Measurements from ENCODE around the gene TEX2. TPM values are rescaled to one million over a fixed set of nuclear protein-coding genes. Genes with fewer than 3 reads are reported as not detected.
"Not testable (repeated sequence)": the region's sequence is repeated elsewhere in the genome, so short reads cannot be mapped to it uniquely, and the experiment has no call there.

Gene TEX2
- total and polyA plus RNA-seq, 2 experiments from 2014 or later = 26.9 to 37.0 TPM

DNA sequence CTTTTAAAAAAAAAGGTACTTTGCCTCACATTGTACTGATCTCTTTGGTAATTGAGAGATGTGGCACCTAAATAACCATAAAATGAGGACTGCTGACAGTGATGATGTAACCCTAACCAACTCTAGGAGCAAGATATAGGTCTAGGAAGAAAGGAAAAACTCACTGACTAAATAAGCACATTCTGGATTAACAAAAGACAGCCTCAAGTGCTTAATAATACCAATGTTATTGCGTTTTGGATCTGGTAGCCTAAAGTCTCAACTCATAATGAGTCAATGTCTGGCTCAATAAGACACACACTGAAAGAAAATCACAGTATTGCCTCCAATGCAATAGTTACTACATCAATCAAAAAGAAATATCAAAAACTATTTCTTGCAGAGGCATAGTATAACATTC lies 136.1 kb downstream of the TEX2 start:
- 0 to 5% methylated on average over 1 of the region's 1 CpG for whole genome bisulfite sequencing, 2 experiments (ENCODE audit: low coverage in 1 of 2, low lambda C conversion rate in 2 of 2, missing lambda C conversion rate in 2 of 2)

DNA sequence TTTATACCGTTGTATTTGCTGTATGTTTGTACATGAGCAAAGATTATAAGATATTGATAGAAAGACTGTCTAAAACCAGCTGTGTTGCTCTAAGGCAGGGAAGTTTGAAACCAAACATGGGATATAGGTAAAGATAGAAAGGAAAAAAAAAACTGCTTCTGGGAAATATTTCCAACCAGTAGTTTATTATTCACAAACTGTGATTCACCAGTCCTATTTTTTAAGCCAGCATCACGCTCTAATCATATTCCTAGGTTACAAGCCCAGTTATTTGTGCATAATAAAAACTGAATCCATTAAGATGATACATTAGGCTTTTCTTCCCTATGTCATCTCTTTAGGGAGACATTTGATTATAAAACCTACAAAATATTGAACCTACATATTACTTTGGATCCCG lies 137.1 kb downstream of the TEX2 start:
- TF ChIP-seq EZH2phosphoT487 (IDR thresholded peaks at IDR 0.05; ENCODE audit: insufficient read depth, low read depth) (no peak), EZH2 (IDR thresholded peaks at IDR 0.05; ENCODE audit: insufficient read depth, poor library complexity, severe bottlenecking) (no peak)
- Histone ChIP-seq H3K27ac (peak overlapping the region; percentile 78), H3K4me3 (peak overlapping the region; percentile 13; the same call in 1 of the 2 replicates), H3K36me3 (ENCODE audit: low read depth) (no peaks in the 10 kb centered on the region), H3K4me1 (ENCODE audit: insufficient read depth) (peaks cover 43% of the 10 kb centered on the region), H3K9me3 (ENCODE audit: low read depth) (no peaks in the 10 kb centered on the region), H3K4me2 (ENCODE audit: unreplicated experiment) (peak overlapping the region; percentile 56), H3K9me2 (ENCODE audit: insufficient read depth) (no peaks in the 10 kb centered on the region), H3K79me2 (ENCODE audit: insufficient read depth) (peaks cover 85% of the 10 kb centered on the region), H3F3A (ENCODE audit: insufficient read depth) (peaks cover 28% of the 10 kb centered on the region), H4K20me1 (ENCODE audit: insufficient read depth) (no peaks in the 10 kb centered on the region), H2AFZ (no peak overlapping the region), H3K27me3 (replicated peaks; ENCODE audit: insufficient read depth) (no peaks in the 10 kb centered on the region), H3K9ac (peak overlapping the region; percentile 59)
- in situ Hi-C loops (cut with MboI) = no loop called here
- peak; percentile 65 for DNase-seq
- 75 to 82% methylated on average over 3 of the region's 3 CpGs for WGBS, 2 experiments (ENCODE audit: low coverage in 1 of 2, low lambda C conversion rate in 2 of 2, missing lambda C conversion rate in 2 of 2)

More for the DNA sequence above, 136.1 kb downstream of the TEX2 start:
- Histone ChIP-seq H3K36me3 (ENCODE audit: low read depth) (no peaks in the 10 kb centered on the region), H3K4me3 (peak overlapping the region; percentile 13), H3K9me2 (ENCODE audit: insufficient read depth) (no peaks in the 10 kb centered on the region), H3K9me3 (ENCODE audit: low read depth) (no peaks in the 10 kb centered on the region), H3K4me2 (ENCODE audit: unreplicated experiment) (peak overlapping the region; percentile 56), H3K27me3 (replicated peaks; ENCODE audit: insufficient read depth) (no peaks in the 10 kb centered on the region), H3K9ac (peak overlapping the region; percentile 59), H3K79me2 (ENCODE audit: insufficient read depth) (peaks cover 75% of the 10 kb centered on the region), H3F3A (ENCODE audit: insufficient read depth) (peaks cover 28% of the 10 kb centered on the region), H4K20me1 (ENCODE audit: insufficient read depth) (no peaks in the 10 kb centered on the region), H2AFZ (no peak overlapping the region), H3K4me1 (ENCODE audit: insufficient read depth) (peaks cover 43% of the 10 kb centered on the region), H3K27ac (peak overlapping the region; percentile 78)
- TF ChIP-seq EZH2phosphoT487 (IDR thresholded peaks at IDR 0.05; ENCODE audit: insufficient read depth, low read depth) = no peak
- DNase-seq = peak; percentile 86
- in situ Hi-C loops (cut with MboI) = no loop called here

- Histone ChIP-seq H2AFZ (no peak overlapping the region), H3K4me2 (ENCODE audit: unreplicated experiment) (no peak overlapping the region), H3K4me3 (no peak overlapping the region), H3K36me3 (ENCODE audit: low read depth) (no peaks in the 10 kb centered on the region), H3K9ac (no peak overlapping the region), H4K20me1 (ENCODE audit: insufficient read depth) (no peaks in the 10 kb centered on the region), H3K27ac (no peak overlapping the region), H3K27me3 (replicated peaks; ENCODE audit: insufficient read depth) (no peaks in the 10 kb centered on the region), H3K4me1 (ENCODE audit: insufficient read depth) (peaks cover 37% of the 10 kb centered on the region), H3K79me2 (ENCODE audit: insufficient read depth) (peaks cover 98% of the 10 kb centered on the region), H3K9me3 (ENCODE audit: low read depth) (no peaks in the 10 kb centered on the region), H3K9me2 (ENCODE audit: insufficient read depth) (no peaks in the 10 kb centered on the region), H3F3A (ENCODE audit: insufficient read depth) (peaks cover 28% of the 10 kb centered on the region)
- TF ChIP-seq EZH2 (IDR thresholded peaks at IDR 0.05; ENCODE audit: insufficient read depth, poor library complexity, severe bottlenecking) (no peak), EZH2phosphoT487 (IDR thresholded peaks at IDR 0.05; ENCODE audit: insufficient read depth, low read depth) (no peak)
- WGBS, 2 experiments (ENCODE audit: low coverage in 1 of 2, low lambda C conversion rate in 2 of 2, missing lambda C conversion rate in 2 of 2) = 95 to 98% methylated on average over 3 of the region's 3 CpGs
- in situ Hi-C loops (cut with MboI) = no loop called here
- DNase-seq = no peak
These were observed 138.5 kb downstream of the TEX2 start for GRCh38 chr17:64124609-64125008.

- no peaks in the 10 kb centered on the region for H3K36me3 ChIP-seq (ENCODE audit: low read depth)
- no peak for DNase-seq
- H3K9me3 ChIP-seq (ENCODE audit: low read depth) = no peaks in the 10 kb centered on the region
- H3K9ac ChIP-seq = no peak overlapping the region
- WGBS, 2 experiments (ENCODE audit: low coverage in 1 of 2, low lambda C conversion rate in 2 of 2, missing lambda C conversion rate in 2 of 2) = 84 to 87% methylated on average over 4 of the region's 4 CpGs
- H3F3A ChIP-seq (ENCODE audit: insufficient read depth) = peaks cover 19% of the 10 kb centered on the region
- no peak for TF ChIP-seq EZH2phosphoT487 (IDR thresholded peaks at IDR 0.05; ENCODE audit: insufficient read depth, low read depth)
- no peak for TF ChIP-seq EZH2 (IDR thresholded peaks at IDR 0.05; ENCODE audit: insufficient read depth, poor library complexity, severe bottlenecking)
- H3K4me2 ChIP-seq (ENCODE audit: unreplicated experiment) = no peak overlapping the region
- H3K4me1 ChIP-seq (ENCODE audit: insufficient read depth) = peaks cover 39% of the 10 kb centered on the region
- peaks cover 91% of the 10 kb centered on the region for H3K79me2 ChIP-seq (ENCODE audit: insufficient read depth)
- in situ Hi-C loops (cut with MboI) = no loop called here
- no peaks in the 10 kb centered on the region for H4K20me1 ChIP-seq (ENCODE audit: insufficient read depth)
- no peak overlapping the region for H3K4me3 ChIP-seq
- no peaks in the 10 kb centered on the region for H3K27me3 ChIP-seq (replicated peaks; ENCODE audit: insufficient read depth)
- H3K9me2 ChIP-seq (ENCODE audit: insufficient read depth) = no peaks in the 10 kb centered on the region
- H2AFZ ChIP-seq = no peak overlapping the region
- no peak overlapping the region for H3K27ac ChIP-seq
These were observed 139.9 kb downstream of the TEX2 start for GRCh38 chr17:64123114-64123513.

- H2AFZ ChIP-seq; H3K9me3 ChIP-seq (ENCODE audit: low read depth); in situ Hi-C loops (cut with MboI); H3K9ac ChIP-seq; H3K9me2 ChIP-seq (ENCODE audit: insufficient read depth); DNase-seq; H3K36me3 ChIP-seq (ENCODE audit: low read depth); H3K27ac ChIP-seq; H3K4me3 ChIP-seq; H3K27me3 ChIP-seq (replicated peaks; ENCODE audit: insufficient read depth); H4K20me1 ChIP-seq (ENCODE audit: insufficient read depth); H3K4me2 ChIP-seq (ENCODE audit: unreplicated experiment): not testable (repeated sequence)
- WGBS, 2 experiments (ENCODE audit: low coverage in 1 of 2, low lambda C conversion rate in 2 of 2, missing lambda C conversion rate in 2 of 2) = 92 to 94% methylated on average over 13 of the region's 13 CpGs
- Histone ChIP-seq H3K4me1 (ENCODE audit: insufficient read depth) (peaks cover 25% of the 10 kb centered on the region), H3K79me2 (ENCODE audit: insufficient read depth) (peaks cover 91% of the 10 kb centered on the region), H3F3A (ENCODE audit: insufficient read depth) (peaks cover 11% of the 10 kb centered on the region)
These were observed 141.9 kb downstream of the TEX2 start for GRCh38 chr17:64120972-64121786.

Measured in GM23248 (cell line).